B cell (primary cell): ENCODE measurements around the gene HEXD. TPM values are rescaled to one million over a fixed set of nuclear protein-coding genes. Genes with fewer than 3 reads are reported as not detected.

Experiments
- ATAC-seq: fragments of 200-7000 bp; cut with Tn5 transposase; one replicate; pipeline ENCODE4 v1.10.0; 2021; ENCODE audit warnings: low read depth, mild to moderate bottlenecking, moderate number of reproducible peaks, moderate library complexity
- CTCF ChIA-PET: fragments of 350-600 bp; sonication (Branson Sonifier 250); formaldehyde crosslinking; loops from one replicate; lab custom pipeline; 2021; ENCODE audit warnings: antibody characterized with exemption, inconsistent platforms; lab: Charles Lee
- POLR2A ChIA-PET: fragments of 350-600 bp; sonication (Branson Sonifier 250); formaldehyde crosslinking; loops from one replicate; lab custom pipeline; 2021; ENCODE audit warnings: antibody characterized with exemption; lab: Charles Lee
- DNase-seq: peaks from one replicate; pipeline ENCODE4 v3.0.0; 2013
- H2AFZ ChIP-seq: 2 replicates; pipeline ENCODE4 v1.6.1; 2012; ENCODE audit warnings: mild to moderate bottlenecking, low read depth, low read length; ENCODE audit not compliant: insufficient read depth, poor library complexity, severe bottlenecking
- H3K27ac ChIP-seq, 2 donors: 1 replicate in 1 of 2; 2 replicates in 1 of 2; pipeline ENCODE4 v1.5.1; 2012 to 2013; ENCODE audit warnings: low read length in 2 of 2, mild to moderate bottlenecking in 2 of 2, moderate library complexity in 1 of 2
- H3K27me3 ChIP-seq, 4 experiments: fragments of 200-600 bp in 1 of 4; sonication (generic) in 1 of 4; replicated peaks in 1 of 4; 1 replicate in 2 of 4; 2 replicates in 2 of 4; pipeline versions ENCODE4 v1.6.1 to v1.7.0; 2013 to 2016; ENCODE audit warnings: low read length in 3 of 4, mild to moderate bottlenecking in 2 of 4, mixed read lengths in 1 of 4, moderate library complexity in 1 of 4; ENCODE audit not compliant: insufficient read depth in 4 of 4, control insufficient read depth in 3 of 4; ENCODE audit errors: control extremely low read depth in 1 of 4
- H3K36me3 ChIP-seq, 2 experiments: replicated peaks in 1 of 2; 1 replicate in 1 of 2; 2 replicates in 1 of 2; pipeline versions ENCODE4 v1.6.1 to v1.7.1; 2013; ENCODE audit warnings: low read length in 1 of 2; ENCODE audit not compliant: insufficient read depth in 2 of 2, control insufficient read depth in 1 of 2; ENCODE audit errors: control extremely low read depth in 1 of 2, extremely low read depth in 1 of 2
- H3K4me1 ChIP-seq, 2 donors: fragments of 200-600 bp in 1 of 2; sonication (generic) in 1 of 2; 1 replicate in 1 of 2; 2 replicates in 1 of 2; pipeline versions ENCODE4 v1.5.1 to v1.6.1; 2013 to 2017; ENCODE audit warnings: low read length in 2 of 2; ENCODE audit not compliant: control insufficient read depth in 2 of 2, insufficient read depth in 2 of 2
- H3K4me2 ChIP-seq: replicated peaks from 2 replicates; pipeline ENCODE3; 2012; ENCODE audit warnings: mild to moderate bottlenecking, low read depth, low read length; ENCODE audit not compliant: poor library complexity, severe bottlenecking
- H3K4me3 ChIP-seq, 5 experiments: fragments of 200-600 bp in 1 of 5; sonication (generic) in 1 of 5; 1 replicate in 3 of 5; 2 replicates in 2 of 5; pipeline versions ENCODE4 v1.5.1 to v1.7.0; 2011 to 2016; ENCODE audit warnings: low read length in 4 of 5, mild to moderate bottlenecking in 4 of 5, low read depth in 2 of 5, control low read depth in 1 of 5, moderate library complexity in 1 of 5; ENCODE audit not compliant: insufficient read depth in 1 of 5; ENCODE audit errors: control extremely low read depth in 1 of 5, extremely low read depth in 1 of 5
- H3K79me2 ChIP-seq: fragments of 200-600 bp; sonication (generic); one replicate; pipeline ENCODE4 v1.6.0; 2016; ENCODE audit warnings: low read length; ENCODE audit not compliant: control insufficient read depth, insufficient read depth
- H3K9ac ChIP-seq: fragments of 200-600 bp; sonication (generic); 2 replicates; pipeline ENCODE4 v1.6.1; 2017; ENCODE audit warnings: mild to moderate bottlenecking, low read length, moderate library complexity
- H3K9me3 ChIP-seq, 3 donors: one replicate each; pipeline versions ENCODE4 v1.6.1 to v1.7.1; 2013; ENCODE audit warnings: low read length in 2 of 3; ENCODE audit not compliant: control insufficient read depth in 2 of 3, insufficient read depth in 1 of 3; ENCODE audit errors: control extremely low read depth in 1 of 3
- H4K20me1 ChIP-seq: 2 replicates; pipeline ENCODE4 v1.6.0; 2012; ENCODE audit warnings: mild to moderate bottlenecking, low read length; ENCODE audit not compliant: insufficient read depth, control insufficient read depth, poor library complexity, severe bottlenecking
- H3K27ac Mint-ChIP-seq: one replicate; pipeline ENCODE4 v1.8.0; 2021; ENCODE audit warnings: mixed read lengths
- H3K27me3 Mint-ChIP-seq: one replicate; pipeline ENCODE4 v1.8.0; 2021; ENCODE audit warnings: mixed read lengths
- H3K4me1 Mint-ChIP-seq: one replicate; pipeline ENCODE4 v1.8.0; 2021; ENCODE audit warnings: mixed read lengths
- H3K4me3 Mint-ChIP-seq: one replicate; pipeline ENCODE4 v1.8.0; 2021; ENCODE audit warnings: mixed read lengths
- H3K9me3 Mint-ChIP-seq: one replicate; pipeline ENCODE4 v1.8.0; 2022; ENCODE audit warnings: mixed read lengths; ENCODE audit not compliant: insufficient read depth
- CTCF ChIP-seq: fragments of 200-600 bp; IDR thresholded peaks from one replicate; pipeline ENCODE4 v1.8.0; 2022; ENCODE audit warnings: antibody characterized with exemption, mild to moderate bottlenecking
- EZH2 ChIP-seq: IDR thresholded peaks from 2 replicates; pipeline ENCODE4 v1.6.1; 2012; ENCODE audit warnings: borderline replicate concordance, low read depth, mild to moderate bottlenecking, moderate library complexity, low read length; ENCODE audit not compliant: insufficient read depth, poor library complexity, severe bottlenecking
- WGBS: methylation state at CpG from one replicate; pipeline ENCODE4 v1.1.5; 2013; ENCODE audit warnings: missing lambda C conversion rate; ENCODE audit not compliant: insufficient coverage; 5-methylcytosine and 5-hydroxymethylcytosine counted together
- intact Hi-C: fragments of 100-400 bp; cut with micrococcal nuclease; formaldehyde crosslinking; loops from one replicate; pipeline ENCODE4 v1.10.0; 2022
- polyA plus RNA-seq: library from polyadenylated mRNA; depleted of rRNA; stranded (reverse); fragments of >200 nt; gene quantifications from 2 replicates; pipeline ENCODE4 v1.2.3, GENCODE V29; 2012
- total RNA-seq, 2 donors: library from RNA; stranded (reverse); fragments of 120-200 nt in 1 of 2; gene quantifications; 1 replicate in 1 of 2; 2 replicates in 1 of 2; pipeline versions ENCODE4 v1.2.3 to v1.2.4, GENCODE V29; 2013 to 2022

HEXD gene
- total and polyA plus RNA-seq, 2 donors (not counting 1 experiment from before 2014, with no cell fraction given) = 128 to 317 TPM

GRCh38 chr17:82443465-82444283 is 25.5 kb downstream of the HEXD start:
- H3K4me1 Mint-ChIP-seq = peaks cover 54% of the 10 kb centered on the region
- ATAC-seq = no peak
- DNase-seq = no peak
- H3K27ac Mint-ChIP-seq = peak overlapping the region; percentile 7
- Histone ChIP-seq H3K79me2 (peaks cover 87% of the 10 kb centered on the region), H3K4me1 (peaks cover 24 to 77% of the 10 kb centered on the region in 2 donors), H3K9ac (no peak overlapping the region), H3K4me3 (no peak overlapping the region), H3K27ac (no peak overlapping the region), H2AFZ (no peak overlapping the region), H4K20me1 (peaks cover 82% of the 10 kb centered on the region), H3K27me3 (no peaks in the 10 kb centered on the region), H3K4me2 (no peak overlapping the region), H3K9me3 (no peaks in the 10 kb centered on the region), H3K36me3 (peaks cover 1 to 70% of the 10 kb centered on the region in 2 experiments)
- H3K9me3 Mint-ChIP-seq = no peaks in the 10 kb centered on the region
- TF ChIP-seq EZH2 (no peak), CTCF (no peak)
- intact Hi-C loops = no loop called here
- ChIA-PET CTCF (no interaction called here), POLR2A (interaction anchor here (1.2 kb wide), 1 partner anchor 9 kb away, joined by 3 read pairs; no protein-coding TSS in a partner anchor)
- H3K4me3 Mint-ChIP-seq = no peak overlapping the region
- WGBS = 96% methylated on average over 26 of the region's 40 CpGs
- H3K27me3 Mint-ChIP-seq = no peaks in the 10 kb centered on the region

- Histone ChIP-seq H3K79me2 (peaks cover 80% of the 10 kb centered on the region), H3K9ac (no peak overlapping the region), H3K4me1 (peaks cover 27 to 75% of the 10 kb centered on the region in 2 donors), H4K20me1 (peaks cover 75% of the 10 kb centered on the region), H3K4me3 (no peak overlapping the region), H3K36me3 (peaks cover 1 to 66% of the 10 kb centered on the region in 2 experiments), H3K27me3 (no peaks in the 10 kb centered on the region), H3K27ac (no peak overlapping the region), H2AFZ (no peak overlapping the region), H3K9me3 (no peaks in the 10 kb centered on the region), H3K4me2 (no peak overlapping the region)
- 82% methylated on average over 33 of the region's 35 CpGs for WGBS
- TF ChIP-seq CTCF (no peak), EZH2 (no peak)
- no peak overlapping the region for H3K4me3 Mint-ChIP-seq
- peaks cover 55% of the 10 kb centered on the region for H3K4me1 Mint-ChIP-seq
- ChIA-PET CTCF (no interaction called here), POLR2A (interaction anchor here (1.2 kb wide), 1 partner anchor 10 kb away, joined by 3 read pairs; no protein-coding TSS in a partner anchor)
- no peaks in the 10 kb centered on the region for H3K9me3 Mint-ChIP-seq
- no peaks in the 10 kb centered on the region for H3K27me3 Mint-ChIP-seq
- intact Hi-C loops = no loop called here
- no peak for ATAC-seq
- H3K27ac Mint-ChIP-seq = peak overlapping the region; percentile 15
- no peak for DNase-seq
Measured at GRCh38 chr17:82444284-82444893, 26.2 kb downstream of the HEXD start.
